HepG2 (cell line): Measurements from ENCODE around the gene CSNK1D. TPM values are rescaled to one million over a fixed set of nuclear protein-coding genes. Genes with fewer than 3 reads are reported as not detected.

Experiments
- BRCA1 ChIP-seq: sonication (generic); formaldehyde crosslinking; IDR thresholded peaks from 2 replicates; pipeline ENCODE4 v1.4.0; 2020; ENCODE audit warnings: missing genetic modification reagents
- CSRNP2 ChIP-seq: sonication (generic); formaldehyde crosslinking; conservative IDR thresholded peaks from 2 replicates; pipeline ENCODE4 v1.8.0; 2022; ENCODE audit warnings: low read depth, missing genetic modification reagents
- FLYWCH1 ChIP-seq: sonication (generic); formaldehyde crosslinking; IDR thresholded peaks from 2 replicates; pipeline ENCODE4 v1.8.1; 2023; ENCODE audit warnings: mild to moderate bottlenecking, missing genetic modification reagents
- FOXA1 ChIP-seq, 2 experiments: fragments of 450-650 bp in 1 of 2; sonication (generic) in 1 of 2; formaldehyde crosslinking in 1 of 2; IDR thresholded peaks; 2 replicates each; pipeline versions ENCODE4 v1.4.0 to v1.6.1; 2016 to 2020; ENCODE audit warnings: missing genetic modification reagents in 1 of 2
- GRHL1 ChIP-seq: sonication (generic); formaldehyde crosslinking; conservative IDR thresholded peaks from 2 replicates; pipeline ENCODE4 v1.8.0; 2022; ENCODE audit warnings: missing genetic modification reagents
- MBNL3 ChIP-seq: fragments of 250-450 bp; sonication (Bioruptor Pico); conservative IDR thresholded peaks from 2 replicates; pipeline ENCODE4 v1.8.0; 2022; ENCODE audit warnings: mild to moderate bottlenecking, inconsistent platforms
- MEIS2 ChIP-seq: sonication (generic); formaldehyde crosslinking; IDR thresholded peaks from 2 replicates; pipeline ENCODE4 v1.9.0; 2021; ENCODE audit warnings: mild to moderate bottlenecking, missing genetic modification reagents
- PHB2 ChIP-seq: fragments of 450-650 bp; IDR thresholded peaks from 2 replicates; pipeline ENCODE4 v1.6.1; 2018; ENCODE audit not compliant: partially characterized antibody
- PRMT3 ChIP-seq: sonication (generic); formaldehyde crosslinking; IDR thresholded peaks from 2 replicates; pipeline ENCODE4 v1.8.1; 2022; ENCODE audit warnings: low read depth, mild to moderate bottlenecking, moderate library complexity, missing genetic modification reagents, borderline replicate concordance
- RARA ChIP-seq: IDR thresholded peaks from 2 replicates; pipeline ENCODE4 v1.6.1; 2016; ENCODE audit warnings: missing genetic modification reagents, missing compliant biosample characterization
- SNAPC4 ChIP-seq: sonication (generic); formaldehyde crosslinking; IDR thresholded peaks from 2 replicates; pipeline ENCODE4 v1.4.0; 2020; ENCODE audit warnings: mild to moderate bottlenecking, missing genetic modification reagents
- SUZ12 ChIP-seq: fragments of 150-350 bp; IDR thresholded peaks from 2 replicates; pipeline ENCODE4 v1.6.1; 2014; ENCODE audit warnings: low read depth, low read length
- TBX3 ChIP-seq: fragments of 450-650 bp; IDR thresholded peaks from 2 replicates; pipeline ENCODE4 v1.6.1; 2017; ENCODE audit warnings: antibody characterized with exemption, mild to moderate bottlenecking, inconsistent platforms, borderline replicate concordance
- U2AF2 ChIP-seq: fragments of 200-400 bp; formaldehyde crosslinking; IDR thresholded peaks from 2 replicates; pipeline ENCODE4 v1.6.1; 2017; ENCODE audit warnings: low read depth, mild to moderate bottlenecking, low read length
- ZBTB8A ChIP-seq: sonication (generic); formaldehyde crosslinking; IDR thresholded peaks from 2 replicates; pipeline ENCODE4 v1.4.0; 2020; ENCODE audit warnings: mild to moderate bottlenecking, low read depth, missing genetic modification reagents, borderline replicate concordance
- ZNF230 ChIP-seq: sonication (generic); formaldehyde crosslinking; IDR thresholded peaks from 2 replicates; pipeline ENCODE4 v1.4.0; 2020; ENCODE audit warnings: mild to moderate bottlenecking, missing genetic modification reagents
- ZNF317 ChIP-seq: sonication (generic); formaldehyde crosslinking; IDR thresholded peaks from 2 replicates; pipeline ENCODE4 v1.5.0; 2020; ENCODE audit warnings: mild to moderate bottlenecking, missing genetic modification reagents
- ZNF382 ChIP-seq: sonication (generic); formaldehyde crosslinking; IDR thresholded peaks from 2 replicates; pipeline ENCODE4 v1.5.0; 2020; ENCODE audit warnings: missing genetic modification reagents, mild to moderate bottlenecking, borderline replicate concordance
- ZNF431 ChIP-seq: sonication (generic); formaldehyde crosslinking; IDR thresholded peaks from 2 replicates; pipeline ENCODE4 v1.9.0; 2022; ENCODE audit warnings: missing genetic modification reagents, low read depth, mild to moderate bottlenecking, borderline replicate concordance
- ZNF607 ChIP-seq: sonication (generic); formaldehyde crosslinking; IDR thresholded peaks from 2 replicates; pipeline ENCODE4 v1.5.1; 2020; ENCODE audit warnings: missing genetic modification reagents, mild to moderate bottlenecking, borderline replicate concordance
- ZNF761 ChIP-seq: sonication (generic); formaldehyde crosslinking; conservative IDR thresholded peaks from 2 replicates; pipeline ENCODE4 v1.4.0; 2020; ENCODE audit warnings: mild to moderate bottlenecking, missing genetic modification reagents
- polyA plus RNA-seq, 8 experiments: library from polyadenylated mRNA; depleted of rRNA in 3 of 8; stranded (reverse) in 7 of 8; unstranded in 1 of 8; fragments of >200 nt; fragmentation: Illumina TruSeq in 4 of 8; extraction: Trizol in 4 of 8; gene quantifications; 2 replicates each; pipeline versions ENCODE4 v1.2.1 to v1.2.3, GENCODE V29; 2011 to 2016; ENCODE audit warnings: low read depth in 4 of 8, missing spikeins in 1 of 8, mixed read lengths in 1 of 8; ENCODE audit not compliant: insufficient read depth in 1 of 8
- total RNA-seq, 5 experiments: library from RNA; depleted of rRNA; stranded (reverse); fragments of >200 nt; fragmentation: Illumina TruSeq; extraction: Trizol; gene quantifications; 2 replicates each; pipeline ENCODE4 v1.2.3, GENCODE V29; 2016; ENCODE audit warnings: low read depth in 1 of 5

CSNK1D gene
- total and polyA plus RNA-seq, 2 of the 13 experiments (the other 11 are each of a cell fraction or from before 2014, with no cell fraction given) = 31.5 to 128 TPM

DNA sequence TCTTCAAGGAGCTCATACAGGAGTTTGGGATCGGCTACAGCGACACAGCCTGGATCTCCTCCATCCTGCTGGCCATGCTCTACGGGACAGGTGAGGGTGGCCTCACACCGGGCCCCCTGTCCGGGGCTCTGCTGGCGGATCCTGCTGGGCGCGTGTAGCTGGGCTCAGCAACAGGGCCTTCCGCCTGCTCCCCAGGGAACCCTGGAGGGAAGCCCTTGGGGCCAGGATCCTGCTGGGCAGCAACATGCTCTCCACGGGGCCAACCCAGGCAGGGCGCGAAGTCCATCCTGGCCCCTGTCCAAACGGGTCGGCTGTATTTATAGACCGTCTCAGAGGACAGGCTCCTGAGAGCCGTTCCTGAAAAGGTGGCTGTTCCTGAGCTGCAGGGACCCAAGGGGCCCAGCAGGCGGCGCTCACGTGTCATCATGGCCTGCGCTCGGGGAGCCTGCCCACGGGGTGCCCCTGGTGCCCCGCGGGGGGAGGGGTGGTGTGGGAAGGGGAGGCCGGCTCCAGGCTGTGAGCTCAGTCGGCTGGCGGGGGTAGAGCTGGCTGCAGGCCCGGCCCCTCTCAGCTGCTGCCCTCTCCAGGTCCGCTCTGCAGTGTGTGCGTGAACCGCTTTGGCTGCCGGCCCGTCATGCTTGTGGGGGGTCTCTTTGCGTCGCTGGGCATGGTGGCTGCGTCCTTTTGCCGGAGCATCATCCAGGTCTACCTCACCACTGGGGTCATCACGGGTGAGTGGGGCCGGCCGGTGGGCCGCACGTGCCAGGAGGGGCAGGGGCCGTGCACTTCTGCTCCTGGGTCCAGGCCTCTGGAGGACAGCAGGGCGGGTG lies 37.1 kb downstream of the CSNK1D start (continued):
- peak; percentile 87; the same call in 1 of the 2 replicates for TF ChIP-seq SNAPC4 (CRISPR knock-in tag)
- TF ChIP-seq MBNL3 = no peak
- no peak for TF ChIP-seq ZNF382 (CRISPR knock-in tag)
- TF ChIP-seq FOXA1 (IDR thresholded peaks at IDR 0.05) = no peak
- peak; percentile 66; the same call in 1 of the 2 replicates for TF ChIP-seq FOXA1 (CRISPR knock-in tag; IDR thresholded peaks at IDR 0.05)
- TF ChIP-seq RARA (CRISPR knock-in tag) = peak; percentile 84
- peak; percentile 97; the same call in 1 of the 2 replicates for TF ChIP-seq BRCA1
- TF ChIP-seq PRMT3 (CRISPR knock-in tag) = peak; percentile 99
- peak; percentile 99 for TF ChIP-seq ZNF431 (CRISPR knock-in tag)
- TF ChIP-seq ZNF607 = peak; percentile 96
- TF ChIP-seq FLYWCH1 (CRISPR knock-in tag) = peak; percentile 83; the same call in 1 of the 2 replicates
- TF ChIP-seq ZNF761 (CRISPR knock-in tag) = peak; percentile 96
- TF ChIP-seq TBX3 = 0 out of 2 replicates have a peak, but pooled peaks have one; percentile 13
- peak; percentile 85; the same call in 1 of the 2 replicates for TF ChIP-seq ZNF317
- peak; percentile 96 for TF ChIP-seq MEIS2 (CRISPR knock-in tag)
- 0 out of 2 replicates have a peak, but pooled peaks have one; percentile 52 for TF ChIP-seq U2AF2
- no peak for TF ChIP-seq SUZ12
- TF ChIP-seq PHB2 = no peak
- TF ChIP-seq ZBTB8A (CRISPR knock-in tag) = peak; percentile 88
- TF ChIP-seq ZNF230 = peak; percentile 94
- TF ChIP-seq CSRNP2 (CRISPR knock-in tag) = no peak
- TF ChIP-seq GRHL1 (CRISPR knock-in tag) = no peak
